Endothelial cell (in vitro differentiated cells): ENCODE data around the gene CEBPB. TPM values are rescaled to one million over a fixed set of nuclear protein-coding genes. Genes with fewer than 3 reads are reported as not detected.

ENCODE experiments used
- DNase-seq: peaks from one replicate; pipeline ENCODE4 v3.0.0; 2021; ENCODE audit warnings: low spot score
- H3K27ac Mint-ChIP-seq: one replicate; pipeline ENCODE4 v1.8.0; 2021; ENCODE audit warnings: mixed read lengths, inconsistent platforms; ENCODE audit not compliant: unreplicated experiment
- H3K27me3 Mint-ChIP-seq: one replicate; pipeline ENCODE4 v1.8.0; 2021; ENCODE audit warnings: mild to moderate bottlenecking, moderate library complexity, mixed read lengths, inconsistent platforms; ENCODE audit not compliant: unreplicated experiment
- H3K36me3 Mint-ChIP-seq: one replicate; pipeline ENCODE4 v1.8.0; 2021; ENCODE audit warnings: mild to moderate bottlenecking, low read depth, mixed read lengths, inconsistent platforms; ENCODE audit not compliant: unreplicated experiment
- H3K4me1 Mint-ChIP-seq: one replicate; pipeline ENCODE4 v1.8.0; 2021; ENCODE audit warnings: mild to moderate bottlenecking, mixed read lengths, inconsistent platforms; ENCODE audit not compliant: unreplicated experiment
- H3K4me3 Mint-ChIP-seq: one replicate; pipeline ENCODE4 v1.8.0; 2021; ENCODE audit warnings: mild to moderate bottlenecking, mixed read lengths, inconsistent platforms; ENCODE audit not compliant: unreplicated experiment
- H3K9me3 Mint-ChIP-seq: one replicate; pipeline ENCODE4 v1.8.0; 2021; ENCODE audit warnings: mixed read lengths, inconsistent platforms; ENCODE audit not compliant: unreplicated experiment
- CTCF ChIP-seq: fragments of 200-600 bp; sonication (generic); IDR thresholded peaks from one replicate; pipeline ENCODE4 v1.5.0; 2021; ENCODE audit warnings: antibody characterized with exemption; ENCODE audit not compliant: unreplicated experiment
- total RNA-seq: library from RNA; stranded (reverse); fragmentation: NEBNext Ultra II Directional; extraction: Animal tissue kit (Norgen Biotek cat#: 25700); gene quantifications from one replicate; pipeline ENCODE4 v1.2.1, GENCODE V29; 2021; ENCODE audit not compliant: unreplicated experiment

CEBPB gene
- total RNA-seq, 1 donor from 2014 or later, result 28.1 TPM

GRCh38 chr20:50214226-50215024 is 23.8 kb downstream of the CEBPB start:
- Mint-ChIP-seq H3K27ac (no peak overlapping the region), H3K4me1 (peaks cover 5% of the 10 kb centered on the region), H3K36me3 (no peaks in the 10 kb centered on the region), H3K27me3 (peaks cover 4% of the 10 kb centered on the region), H3K4me3 (no peak overlapping the region), H3K9me3 (no peaks in the 10 kb centered on the region)
- no peak for TF ChIP-seq CTCF
- no peak for DNase-seq

- no peak for DNase-seq
- Mint-ChIP-seq H3K27ac (no peak overlapping the region), H3K27me3 (peaks cover 6% of the 10 kb centered on the region), H3K36me3 (no peaks in the 10 kb centered on the region), H3K4me1 (peaks cover 3% of the 10 kb centered on the region), H3K9me3 (no peaks in the 10 kb centered on the region), H3K4me3 (no peak overlapping the region)
- TF ChIP-seq CTCF, result no peak
Observed at GRCh38 chr20:50215101-50215690, 24.6 kb downstream of the CEBPB start.

- Mint-ChIP-seq H3K4me3 (no peak overlapping the region), H3K27ac (no peak overlapping the region), H3K36me3 (no peaks in the 10 kb centered on the region), H3K27me3 (peaks cover 7% of the 10 kb centered on the region), H3K4me1 (peaks cover 2% of the 10 kb centered on the region), H3K9me3 (no peaks in the 10 kb centered on the region)
- no peak for DNase-seq
- TF ChIP-seq CTCF, result no peak
Observed at GRCh38 chr20:50215926-50216325, 25.3 kb downstream of the CEBPB start.

- DNase-seq, result no peak
- Mint-ChIP-seq H3K4me3 (no peak overlapping the region), H3K27ac (no peak overlapping the region), H3K27me3 (peaks cover 7% of the 10 kb centered on the region), H3K36me3 (no peaks in the 10 kb centered on the region), H3K9me3 (no peaks in the 10 kb centered on the region), H3K4me1 (peaks cover 1% of the 10 kb centered on the region)
- TF ChIP-seq CTCF, result no peak
Observed at GRCh38 chr20:50216543-50217206, 26.0 kb downstream of the CEBPB start.
